KG1 (cell line): ENCODE results near the gene DLD.
"Not testable (repeated sequence)": the region's sequence is repeated elsewhere in the genome, so short reads cannot be mapped to it uniquely, and the experiment has no call there.

Experiments
- DNase-seq: peaks from one replicate; lab custom pipeline; 2025; lab: John Stamatoyannopoulos, UW

The DLD gene

GRCh38 chr7:107945332-107945731 lies 54.3 kb downstream of the DLD start:
- no peak for DNase-seq

- no peak for DNase-seq
Observed at GRCh38 chr7:107946451-107946850, 55.5 kb downstream of the DLD start.

- no peak for DNase-seq
Observed at GRCh38 chr7:107946881-107947280, 55.9 kb downstream of the DLD start.

- no peak for DNase-seq
Observed at GRCh38 chr7:107948645-107949442, 57.9 kb downstream of the DLD start.

GRCh38 chr7:107949443-107949935 lies 58.5 kb downstream of the DLD start:
- no peak for DNase-seq

GRCh38 chr7:107951172-107951787 lies 60.3 kb downstream of the DLD start:
- DNase-seq, result no peak

- DNase-seq, result no peak
Observed at GRCh38 chr7:107951896-107952295, 60.9 kb downstream of the DLD start.

GRCh38 chr7:107953265-107953923 lies 62.4 kb downstream of the DLD start:
- DNase-seq, result no peak

- DNase-seq, result no peak
Observed at GRCh38 chr7:107953924-107954303, 62.9 kb downstream of the DLD start.

- DNase-seq, result no peak
Observed at GRCh38 chr7:107955394-107955793, 64.4 kb downstream of the DLD start.

GRCh38 chr7:107956950-107957349 lies 66.0 kb downstream of the DLD start:
- DNase-seq, result not testable (repeated sequence)

GRCh38 chr7:107957436-107957835 lies 66.5 kb downstream of the DLD start:
- no peak for DNase-seq

- no peak for DNase-seq
Observed at GRCh38 chr7:107958764-107959526, 68.0 kb downstream of the DLD start.

- no peak for DNase-seq
Observed at GRCh38 chr7:107959527-107959898, 68.5 kb downstream of the DLD start.

- no peak for DNase-seq
Observed at GRCh38 chr7:107960272-107960671, 69.3 kb downstream of the DLD start.

GRCh38 chr7:107961405-107961804 lies 70.4 kb downstream of the DLD start:
- no peak for DNase-seq

GRCh38 chr7:107962817-107963216 lies 71.8 kb downstream of the DLD start:
- DNase-seq, result no peak

- DNase-seq, result no peak
Observed at GRCh38 chr7:107964510-107964909, 73.5 kb downstream of the DLD start.

- DNase-seq, result no peak
Observed at GRCh38 chr7:107966711-107967110, 75.7 kb downstream of the DLD start.

- no peak for DNase-seq
Observed at GRCh38 chr7:107967420-107967819, 76.4 kb downstream of the DLD start.

- DNase-seq, result no peak
Observed at GRCh38 chr7:107968449-107968848, 77.5 kb downstream of the DLD start.

- DNase-seq, result no peak
Observed at GRCh38 chr7:107969856-107970255, 78.9 kb downstream of the DLD start.
